COR-L47 (cell line): ENCODE results near the gene COCH.
"Not testable (repeated sequence)": the region's sequence is repeated elsewhere in the genome, so short reads cannot be mapped to it uniquely, and the experiment has no call there.

Experiments
- DNase-seq: peaks from one replicate; lab custom pipeline; 2025; lab: John Stamatoyannopoulos, UW

Gene COCH

DNA sequence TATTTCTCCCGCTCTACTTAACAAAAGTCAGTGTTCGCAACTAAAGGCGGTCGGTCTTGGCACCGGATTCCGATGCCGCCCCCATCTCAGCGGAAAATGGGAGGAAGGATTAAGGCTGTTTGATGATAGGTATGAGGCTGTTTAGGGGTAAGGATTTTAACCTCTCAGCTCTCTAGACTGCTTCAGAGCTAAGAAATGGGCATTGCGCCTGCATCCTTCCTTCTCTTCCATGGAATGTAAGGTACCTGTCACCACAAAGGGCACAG, 1.4 kb downstream of the COCH start:
- no peak for DNase-seq

DNA sequence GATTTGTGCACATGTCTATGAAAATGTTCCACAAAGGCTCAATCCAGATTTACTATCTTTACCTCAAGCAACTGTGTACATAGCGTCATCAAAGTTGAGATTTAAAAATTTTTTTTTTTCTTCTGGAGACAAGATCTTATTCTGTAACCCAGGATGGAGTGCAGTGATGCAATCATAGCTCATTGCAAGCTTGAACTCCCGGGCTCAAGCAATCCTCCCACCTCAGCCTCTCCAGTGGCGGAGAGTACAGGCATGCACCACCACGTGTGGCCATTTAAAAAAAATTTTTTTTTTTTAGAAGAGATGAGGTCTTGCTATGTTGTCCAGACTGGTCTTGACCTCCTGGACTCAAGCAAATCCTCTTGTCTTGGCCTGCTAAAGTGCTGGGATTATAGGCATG, 2.3 kb downstream of the COCH start:
- DNase-seq = no peak

DNA sequence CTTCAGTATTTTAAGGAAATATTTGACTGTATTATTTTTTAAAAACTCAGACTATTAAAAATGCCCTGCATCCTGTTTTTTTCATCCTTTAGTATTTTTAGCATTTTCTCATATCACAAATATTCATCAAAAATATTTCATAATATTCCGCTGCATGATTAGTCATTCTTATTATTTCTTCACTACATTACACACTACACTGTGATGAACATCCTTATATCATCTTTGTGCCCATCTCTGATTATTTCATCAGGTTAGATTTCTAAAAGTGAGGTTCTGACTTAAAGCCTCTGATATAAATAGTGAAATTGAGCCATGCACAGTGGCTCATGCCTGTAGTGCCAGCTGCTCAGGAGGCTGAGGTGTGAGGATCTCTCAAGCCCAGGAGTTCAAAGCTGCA, 8.1 kb downstream of the COCH start:
- DNase-seq = no peak

DNA sequence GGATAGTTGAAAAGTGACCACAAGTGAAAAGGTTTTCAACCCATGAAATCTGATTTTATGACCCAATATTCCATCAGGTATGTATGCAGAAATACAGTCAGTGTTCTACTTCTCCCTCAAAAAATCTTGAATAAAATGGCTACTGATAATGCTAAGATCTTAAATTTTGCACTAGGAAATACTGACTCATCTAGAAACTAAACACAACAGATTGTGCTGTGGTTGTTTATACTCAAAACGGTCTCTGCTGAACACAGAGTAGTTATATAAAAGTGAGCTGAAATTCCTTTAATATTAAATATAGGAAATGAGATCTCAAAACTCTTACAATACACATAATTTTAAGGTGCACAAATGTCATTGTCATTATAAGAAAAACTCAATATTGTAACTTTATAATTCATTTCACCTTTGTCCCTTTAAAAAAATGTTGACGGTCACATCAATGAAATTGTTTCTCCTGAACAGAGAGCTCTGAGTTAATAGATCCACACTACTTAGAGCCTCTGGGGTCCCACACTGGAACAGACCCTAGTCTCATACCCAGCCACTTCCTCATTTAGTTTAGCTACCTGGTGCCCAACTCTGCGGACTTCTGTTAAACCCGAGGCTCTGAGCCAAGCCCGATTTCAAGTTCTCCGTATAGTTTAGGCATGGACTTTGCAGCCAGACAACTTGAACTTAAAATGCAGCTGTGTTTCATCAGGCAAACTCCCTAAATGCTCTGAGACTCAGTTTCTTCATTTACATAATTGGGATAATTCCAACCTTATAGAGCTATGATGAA, 9.3 kb downstream of the COCH start:
- DNase-seq = no peak

DNA sequence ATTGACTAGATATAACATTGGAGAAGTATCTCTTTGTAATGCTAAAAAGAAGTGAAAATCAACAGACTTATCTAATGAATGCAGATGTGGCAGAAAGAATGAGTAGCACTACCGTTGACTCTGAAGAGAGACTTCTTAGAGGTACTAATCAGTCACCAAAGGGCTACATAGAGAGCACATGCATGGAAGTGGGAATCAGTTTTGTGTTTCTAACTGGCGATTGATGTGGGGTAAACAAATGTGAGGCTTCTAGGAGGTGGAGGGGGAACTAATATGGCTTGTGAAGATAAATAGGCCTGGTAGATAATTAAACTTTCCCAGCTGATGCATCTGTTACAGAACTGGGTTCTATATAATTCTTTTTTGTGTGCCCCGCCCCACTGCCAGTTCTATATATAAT, 10.5 kb downstream of the COCH start:
- no peak for DNase-seq

DNA sequence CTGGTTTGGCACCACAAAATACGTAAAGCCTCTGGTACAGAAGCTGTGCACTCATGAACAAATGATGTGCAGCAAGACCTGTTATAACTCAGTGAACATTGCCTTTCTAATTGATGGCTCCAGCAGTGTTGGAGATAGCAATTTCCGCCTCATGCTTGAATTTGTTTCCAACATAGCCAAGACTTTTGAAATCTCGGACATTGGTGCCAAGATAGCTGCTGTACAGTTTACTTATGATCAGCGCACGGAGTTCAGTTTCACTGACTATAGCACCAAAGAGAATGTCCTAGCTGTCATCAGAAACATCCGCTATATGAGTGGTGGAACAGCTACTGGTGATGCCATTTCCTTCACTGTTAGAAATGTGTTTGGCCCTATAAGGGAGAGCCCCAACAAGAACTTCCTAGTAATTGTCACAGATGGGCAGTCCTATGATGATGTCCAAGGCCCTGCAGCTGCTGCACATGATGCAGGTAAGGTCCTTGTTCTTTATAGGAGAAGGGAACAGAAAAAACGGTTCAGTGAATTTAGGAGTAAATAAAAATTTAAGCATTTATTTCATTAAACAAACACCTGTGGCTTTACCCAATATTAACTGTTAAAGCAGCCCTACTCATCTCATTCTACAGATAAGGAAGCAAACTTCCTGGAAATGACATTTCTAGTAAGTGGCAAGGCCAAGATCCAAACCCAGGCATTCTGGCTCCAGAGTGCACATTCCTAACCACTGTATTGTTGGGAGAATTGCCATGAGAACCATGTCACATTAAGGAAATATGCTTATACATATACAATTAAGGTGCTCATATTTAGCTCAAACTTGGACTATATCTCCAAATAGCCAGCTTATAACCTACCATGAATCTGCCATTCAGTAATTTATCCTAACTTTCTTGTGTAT, 11.7 kb downstream of the COCH start:
- no peak for DNase-seq

DNA sequence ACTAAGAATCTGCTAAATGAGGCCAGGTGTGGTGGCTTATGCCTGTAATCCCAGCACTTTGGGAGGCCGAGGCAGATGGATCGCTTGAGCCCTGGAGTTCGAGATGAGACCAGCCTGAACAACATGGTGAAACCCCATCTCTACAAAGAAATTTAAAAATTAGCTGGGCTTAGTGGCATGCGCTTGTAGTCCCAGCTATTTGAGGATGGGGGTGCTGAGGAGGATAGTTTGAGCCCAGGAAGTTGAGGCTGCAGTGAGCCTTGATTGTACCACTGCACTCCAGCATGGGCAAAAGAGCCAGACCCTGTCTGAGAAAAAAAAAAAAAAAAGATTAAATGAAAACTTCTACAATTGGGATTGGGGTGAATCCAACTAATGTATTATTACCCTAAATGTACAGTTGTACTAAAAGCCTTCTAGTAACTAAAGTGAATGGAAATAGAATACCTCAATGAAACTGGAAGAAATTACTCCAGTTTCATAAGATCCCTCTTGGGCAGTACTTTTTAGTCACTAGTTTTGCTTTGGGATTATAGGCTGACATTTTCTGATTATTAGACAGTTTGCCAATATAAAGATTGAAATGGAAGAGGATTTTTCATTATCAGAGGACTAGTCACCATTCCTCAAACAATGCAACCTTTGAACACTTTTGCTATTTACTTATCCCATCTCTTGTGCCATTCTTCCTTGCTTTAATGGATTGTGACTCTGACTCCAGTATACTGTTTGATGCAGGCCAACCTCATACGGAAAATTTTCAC, 14.3 kb downstream of the COCH start:
- DNase-seq = no peak

DNA sequence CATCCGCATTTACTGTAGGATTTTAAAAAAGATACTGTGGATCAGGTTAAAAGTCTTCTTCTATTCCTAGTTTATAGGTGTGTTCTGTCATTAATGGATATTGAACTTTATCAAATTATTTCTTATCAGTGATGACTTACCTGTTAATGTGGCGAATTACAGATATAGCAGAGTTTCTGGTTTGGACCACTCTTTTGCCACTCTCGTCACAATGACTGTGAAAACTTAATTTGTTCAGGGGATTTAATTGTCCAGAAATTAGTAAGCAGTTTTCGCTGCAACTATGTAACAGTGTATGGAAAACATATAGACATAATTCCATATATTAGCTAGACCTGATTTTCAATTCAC, 14.9 kb downstream of the COCH start:
- no peak for DNase-seq

DNA sequence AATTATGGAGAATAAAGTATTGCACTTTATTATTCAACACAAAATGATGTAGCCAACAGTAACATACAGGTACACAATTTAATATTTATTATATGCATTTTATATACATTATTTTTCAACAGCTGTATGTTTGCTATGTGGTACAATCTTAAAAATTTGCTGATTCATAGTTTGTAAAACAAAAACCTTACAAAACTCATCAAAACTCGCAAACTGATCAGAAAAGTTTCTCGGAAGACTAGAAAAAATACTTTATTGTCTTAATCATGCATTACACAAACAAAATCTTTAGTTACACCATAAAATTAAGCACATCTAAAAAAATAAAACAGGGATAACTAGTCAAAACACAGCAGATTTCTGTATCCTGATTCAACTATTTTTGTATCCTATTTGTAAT, 19.5 kb downstream of the COCH start:
- DNase-seq = no peak

DNA sequence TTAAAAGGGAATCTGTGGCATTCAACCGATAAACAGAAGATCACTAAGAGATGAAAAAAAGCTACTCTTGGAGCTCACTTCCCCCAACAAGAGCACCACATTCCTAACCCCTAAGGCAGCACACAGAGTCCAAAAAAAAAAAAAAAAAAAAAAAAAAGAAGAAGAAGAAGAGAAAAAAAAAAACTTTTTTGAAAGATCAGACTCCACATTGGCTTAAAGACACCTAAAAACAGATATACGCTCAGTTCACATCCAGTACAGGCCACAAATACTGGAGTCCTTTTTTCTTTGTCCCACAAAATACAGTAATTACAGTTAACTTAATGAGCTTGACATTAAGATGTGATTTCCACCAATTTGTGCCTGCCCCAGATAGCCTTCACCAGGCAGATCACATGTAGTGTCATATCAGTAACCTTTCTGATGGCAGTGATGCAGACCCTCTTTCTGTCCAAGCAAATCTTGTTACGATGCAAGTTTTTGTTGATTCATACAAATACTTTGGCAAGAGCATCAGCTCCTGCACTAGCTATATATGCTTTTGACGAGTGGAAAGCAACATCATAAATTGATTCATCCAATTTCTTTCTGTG, 20.7 kb downstream of the COCH start:
- no peak for DNase-seq

DNA sequence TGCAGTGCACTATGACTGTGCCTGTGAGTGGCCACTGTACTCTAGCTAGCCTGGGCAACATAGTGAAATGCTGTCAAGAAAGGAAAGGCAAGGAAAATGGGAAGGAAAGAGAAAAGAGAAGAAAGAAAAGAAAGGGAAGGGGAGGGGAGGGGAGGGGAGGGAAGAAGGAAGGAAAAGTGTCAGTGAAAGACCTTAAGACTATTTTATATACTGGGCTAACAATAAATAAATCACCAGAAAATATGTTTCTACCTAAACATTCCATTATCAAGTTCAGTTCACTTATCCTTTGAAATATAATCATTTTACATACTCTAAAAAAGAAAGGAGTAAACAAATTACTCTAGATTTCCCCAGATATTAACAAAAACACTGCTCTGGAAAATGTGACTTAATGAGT, 22.1 kb downstream of the COCH start:
- no peak for DNase-seq

DNA sequence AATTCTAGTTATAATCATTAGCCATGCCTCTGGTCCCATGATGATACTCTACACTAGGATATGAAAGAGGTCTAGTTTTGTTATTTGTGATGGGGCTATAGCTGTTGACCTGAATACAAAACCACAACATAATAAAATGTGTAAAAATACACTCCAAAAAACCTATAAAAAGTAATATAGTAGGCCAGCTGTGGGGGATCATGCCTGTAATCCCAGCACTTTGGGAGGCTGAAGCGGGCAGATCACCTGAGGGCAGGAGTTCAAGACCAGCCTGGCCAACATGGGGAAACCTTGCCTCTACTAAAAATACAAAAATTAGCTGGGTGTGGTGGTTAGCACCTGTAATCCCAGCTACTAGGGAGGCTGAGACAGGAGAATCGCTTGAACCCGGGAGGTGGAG, 22.8 kb downstream of the COCH start:
- not testable (repeated sequence) for DNase-seq

DNA sequence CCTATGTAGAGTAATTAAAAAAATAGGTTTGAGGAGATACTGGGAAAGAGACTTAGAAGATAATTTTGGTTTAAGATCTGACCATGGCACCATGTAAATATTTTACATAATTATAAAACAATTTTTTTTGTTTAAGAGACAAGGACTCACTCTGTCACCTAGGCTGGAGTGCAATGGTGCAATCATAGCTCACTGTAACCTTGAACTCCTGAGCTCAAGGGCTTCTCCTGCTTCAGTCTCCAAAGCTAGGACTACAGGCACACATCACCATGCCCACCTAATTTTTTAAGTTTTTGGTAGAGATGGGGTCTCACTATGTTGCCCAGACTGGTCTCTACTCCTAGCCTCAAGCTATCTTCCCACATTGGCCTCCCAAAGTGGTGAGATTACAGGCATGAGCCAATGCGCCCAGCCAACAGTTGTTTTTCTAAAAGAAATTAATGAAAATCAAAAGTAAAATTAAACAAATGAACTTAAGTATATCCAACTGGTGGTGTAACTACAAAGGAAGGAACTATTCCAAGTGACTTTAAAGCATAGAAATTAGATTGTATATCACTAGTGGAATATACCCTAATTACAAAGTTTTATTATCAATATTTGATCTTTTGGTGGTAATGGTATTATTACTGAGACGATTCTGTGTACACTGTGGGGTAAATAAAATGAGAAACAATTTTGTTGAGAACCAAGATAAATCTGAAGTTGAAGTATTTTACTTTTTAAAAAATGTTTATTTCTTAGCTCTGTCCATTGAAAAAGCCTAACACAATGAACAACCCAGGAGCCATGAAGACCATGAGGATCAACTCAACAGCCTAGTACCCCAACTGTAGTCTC, 29.1 kb downstream of the COCH start:
- DNase-seq = no peak

DNA sequence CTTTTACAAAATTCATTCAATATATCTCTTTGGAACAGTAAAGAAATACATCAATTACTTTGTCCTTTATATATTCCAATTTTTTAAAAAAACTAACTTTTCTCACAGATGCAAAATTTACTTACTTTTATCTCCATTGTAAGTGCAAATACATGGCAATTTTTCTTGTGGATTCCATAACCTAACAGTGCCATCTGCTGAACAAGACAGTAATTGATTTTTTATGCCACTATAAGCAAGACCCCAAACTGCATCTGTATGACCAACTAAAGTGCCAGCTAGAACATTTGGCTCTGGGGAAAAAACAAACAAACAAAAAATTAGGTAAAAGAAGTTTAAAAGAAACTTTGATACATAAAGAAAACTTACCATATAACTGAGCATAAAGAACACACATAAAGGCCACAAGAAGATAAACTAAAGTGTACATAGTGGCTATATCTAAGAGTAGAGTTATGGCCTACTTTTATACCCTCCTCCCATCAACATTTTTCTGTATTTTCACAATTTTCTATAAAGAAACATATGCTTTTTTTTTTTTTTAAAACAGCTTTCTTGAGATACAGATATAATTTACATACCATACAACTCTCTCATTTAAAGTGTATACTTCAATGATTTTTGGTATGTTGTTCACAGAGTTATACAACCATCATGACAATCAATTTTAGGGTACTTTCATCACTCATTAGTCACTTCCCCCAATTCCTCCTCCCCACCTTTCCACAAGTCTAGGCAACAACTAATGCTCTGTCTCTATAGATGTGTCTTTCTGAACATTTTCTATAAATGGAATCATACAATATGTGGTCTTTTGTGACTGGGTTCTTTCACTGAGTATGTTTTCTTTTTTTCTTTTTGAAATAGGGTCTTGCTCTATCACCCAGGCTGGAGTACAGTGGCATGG, 32.6 kb downstream of the COCH start:
- no peak for DNase-seq

DNA sequence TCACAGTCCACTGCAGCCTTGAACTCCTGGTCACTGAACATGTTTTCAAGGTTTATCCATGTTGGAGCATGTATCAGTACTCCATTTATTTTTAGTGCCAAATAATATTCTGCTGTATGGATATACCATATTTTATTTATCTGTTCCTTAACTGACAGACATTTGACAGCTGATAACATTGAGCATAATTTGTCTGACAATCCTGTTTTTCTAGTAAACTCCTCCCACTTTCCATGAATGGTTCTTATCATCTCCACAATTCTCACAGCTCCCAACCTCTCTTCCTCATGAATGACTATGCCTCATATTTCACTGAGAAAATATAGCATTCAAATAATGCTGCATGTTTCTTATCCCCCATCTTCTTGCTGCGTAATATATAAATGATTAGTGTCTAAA, 33.3 kb downstream of the COCH start:
- no peak for DNase-seq

DNA sequence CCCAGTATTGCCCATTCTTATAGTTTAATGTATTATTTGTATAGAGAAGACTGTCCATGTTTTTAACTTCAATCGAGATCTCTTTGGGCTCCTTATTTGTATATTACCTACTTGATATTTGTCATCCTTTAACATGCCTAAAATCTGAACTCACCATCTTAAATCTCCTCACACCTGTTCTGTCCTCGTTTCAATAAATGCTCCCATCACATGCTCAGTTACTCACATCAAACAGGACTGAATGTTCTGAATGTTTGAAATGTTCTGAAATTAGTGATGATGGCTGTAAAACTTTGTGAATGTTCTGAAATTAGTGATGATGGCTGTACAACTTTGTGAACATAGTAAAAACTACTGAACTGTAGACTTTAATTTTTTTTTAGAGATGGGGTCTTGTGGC, 34.5 kb downstream of the COCH start:
- DNase-seq = no peak

DNA sequence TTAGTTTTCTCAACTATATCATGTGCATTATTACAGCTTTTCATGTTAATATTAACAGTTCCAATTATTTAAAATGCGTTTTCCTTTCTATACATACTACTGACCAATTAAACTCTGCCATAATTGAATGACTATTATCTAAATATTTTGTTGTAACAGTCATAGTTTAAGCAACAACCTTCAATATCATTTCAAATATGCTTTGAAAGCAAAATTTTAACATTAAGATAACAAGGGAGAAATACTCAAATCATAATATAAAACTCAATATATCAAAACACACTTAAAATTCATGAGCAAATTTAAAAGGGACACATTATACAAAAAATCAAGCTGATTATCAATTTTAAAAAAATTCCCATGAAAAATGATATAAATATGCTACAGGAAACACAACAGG, 40.5 kb downstream of the COCH start:
- DNase-seq = no peak

DNA sequence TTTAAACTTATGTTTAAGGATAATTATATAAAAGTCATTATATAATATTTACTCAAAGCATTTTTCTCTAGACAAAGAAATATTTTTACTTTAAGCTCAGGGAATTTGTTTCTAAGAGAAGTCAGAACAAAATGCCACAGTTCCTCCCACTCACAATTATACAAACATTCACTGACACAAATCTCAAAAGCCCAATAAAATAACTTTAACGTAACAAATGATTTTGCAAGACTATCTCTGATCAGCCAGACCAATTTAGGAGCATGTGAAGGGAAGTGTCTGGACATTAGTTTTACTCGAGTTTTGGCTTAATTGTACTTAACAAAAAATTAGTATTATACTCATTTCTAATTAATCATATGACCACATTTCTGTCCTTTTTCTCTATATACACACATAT, 41.2 kb downstream of the COCH start:
- DNase-seq = no peak

DNA sequence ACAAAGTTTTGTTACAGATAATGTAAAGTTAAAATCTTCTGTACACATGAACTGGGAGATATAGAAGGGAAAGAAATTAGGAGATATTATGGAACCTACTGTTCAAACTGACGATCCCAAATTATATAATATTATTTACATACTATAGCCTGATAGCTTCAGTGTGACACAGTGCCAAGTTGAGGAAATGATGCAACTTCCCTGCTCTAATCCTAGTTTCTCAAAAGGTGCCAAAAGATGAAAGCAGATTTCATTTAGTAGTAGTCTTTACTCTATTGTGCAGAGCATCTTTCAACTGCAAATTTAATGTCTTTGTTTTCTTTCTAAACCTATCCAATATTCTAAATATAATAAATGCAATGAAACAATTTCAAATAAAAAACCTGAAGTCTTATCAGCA, 46.9 kb downstream of the COCH start:
- DNase-seq = no peak

DNA sequence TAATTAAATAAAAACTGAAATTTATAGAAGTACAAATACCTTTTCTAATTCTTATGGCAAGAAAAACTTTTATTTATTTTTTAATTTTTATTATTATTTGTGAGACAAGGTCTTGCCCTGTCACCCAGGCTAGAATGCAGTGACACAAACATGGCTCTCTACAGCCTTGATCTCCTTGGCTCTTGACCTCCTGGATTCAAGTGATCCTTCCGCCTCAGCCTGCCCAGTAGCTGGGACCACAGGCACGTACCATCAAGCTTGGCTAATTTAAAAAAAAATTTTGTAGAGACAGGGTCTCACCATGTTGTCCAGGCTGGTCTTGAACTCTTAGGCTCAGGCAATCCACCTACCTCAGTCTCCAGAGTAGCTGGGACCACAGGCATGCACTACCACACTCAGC, 47.4 kb downstream of the COCH start:
- no peak for DNase-seq

DNA sequence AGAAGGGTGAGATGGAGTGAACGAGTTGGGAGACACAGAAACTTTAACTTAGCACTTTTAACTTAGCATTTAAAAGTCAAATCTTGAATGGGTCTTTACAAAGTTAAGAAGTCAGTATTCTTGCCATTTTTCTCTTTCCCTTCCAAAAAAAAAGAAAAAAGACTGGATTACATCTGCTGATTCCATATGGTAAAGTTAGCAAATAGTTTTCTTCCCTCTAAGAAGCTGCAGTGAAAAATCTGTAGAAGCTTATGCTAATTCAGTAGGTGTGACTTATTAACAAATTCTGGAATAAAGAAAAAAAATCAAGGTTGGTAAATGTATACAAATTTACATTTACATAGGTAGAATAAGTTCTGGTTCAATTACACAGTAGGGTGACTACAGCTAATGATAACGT, 50.9 kb downstream of the COCH start:
- no peak for DNase-seq
